A673 (cell line): ENCODE data around the gene CNEP1R1.

Experiments
- EZH2 ChIP-seq: fragments of 200-600 bp; sonication (generic); IDR thresholded peaks from 2 replicates; pipeline ENCODE4 v1.6.1; 2017; ENCODE audit warnings: borderline replicate concordance, low read depth, mild to moderate bottlenecking, mixed read lengths, antibody characterized with exemption, low read length; ENCODE audit not compliant: poor library complexity, severe bottlenecking
- TF ChIP-seq, protein P1 (sequence below): fragments of 300-800, 200-600 bp; sonication (generic); conservative IDR thresholded peaks from 2 replicates; pipeline ENCODE4 v1.5.1; 2017; ENCODE audit warnings: low read depth, mild to moderate bottlenecking, antibody characterized with exemption, low read length, moderate library complexity, mixed read lengths

DNA sequence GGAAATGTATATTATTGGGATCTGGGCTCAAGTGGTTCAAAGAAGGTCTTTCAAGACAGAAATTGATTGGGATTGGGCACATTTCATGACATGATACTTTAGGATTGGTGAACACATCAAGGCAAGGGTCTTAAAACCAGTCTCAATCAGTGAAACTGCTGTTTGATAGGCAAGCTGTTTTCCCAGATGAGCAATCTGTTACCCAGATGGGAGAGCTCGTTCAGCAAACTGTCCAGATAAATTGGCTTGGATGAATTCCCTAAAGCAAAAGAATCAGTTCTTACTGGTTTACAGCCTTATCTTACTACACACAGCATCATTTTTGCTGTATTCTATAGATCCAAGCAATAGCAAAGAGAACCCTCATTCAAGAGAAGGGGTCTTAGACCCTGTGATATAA, 31.0 kb upstream of the CNEP1R1 start:
- TF ChIP-seq, protein P1, sequence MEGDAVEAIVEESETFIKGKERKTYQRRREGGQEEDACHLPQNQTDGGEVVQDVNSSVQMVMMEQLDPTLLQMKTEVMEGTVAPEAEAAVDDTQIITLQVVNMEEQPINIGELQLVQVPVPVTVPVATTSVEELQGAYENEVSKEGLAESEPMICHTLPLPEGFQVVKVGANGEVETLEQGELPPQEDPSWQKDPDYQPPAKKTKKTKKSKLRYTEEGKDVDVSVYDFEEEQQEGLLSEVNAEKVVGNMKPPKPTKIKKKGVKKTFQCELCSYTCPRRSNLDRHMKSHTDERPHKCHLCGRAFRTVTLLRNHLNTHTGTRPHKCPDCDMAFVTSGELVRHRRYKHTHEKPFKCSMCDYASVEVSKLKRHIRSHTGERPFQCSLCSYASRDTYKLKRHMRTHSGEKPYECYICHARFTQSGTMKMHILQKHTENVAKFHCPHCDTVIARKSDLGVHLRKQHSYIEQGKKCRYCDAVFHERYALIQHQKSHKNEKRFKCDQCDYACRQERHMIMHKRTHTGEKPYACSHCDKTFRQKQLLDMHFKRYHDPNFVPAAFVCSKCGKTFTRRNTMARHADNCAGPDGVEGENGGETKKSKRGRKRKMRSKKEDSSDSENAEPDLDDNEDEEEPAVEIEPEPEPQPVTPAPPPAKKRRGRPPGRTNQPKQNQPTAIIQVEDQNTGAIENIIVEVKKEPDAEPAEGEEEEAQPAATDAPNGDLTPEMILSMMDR: no peak
- TF ChIP-seq EZH2: no peak
